Measurements from ENCODE around the gene MYLK3.
"Not testable (repeated sequence)": the region's sequence is repeated elsewhere in the genome, so short reads cannot be mapped to it uniquely, and the experiment has no call there.

The MYLK3 gene

DNA sequence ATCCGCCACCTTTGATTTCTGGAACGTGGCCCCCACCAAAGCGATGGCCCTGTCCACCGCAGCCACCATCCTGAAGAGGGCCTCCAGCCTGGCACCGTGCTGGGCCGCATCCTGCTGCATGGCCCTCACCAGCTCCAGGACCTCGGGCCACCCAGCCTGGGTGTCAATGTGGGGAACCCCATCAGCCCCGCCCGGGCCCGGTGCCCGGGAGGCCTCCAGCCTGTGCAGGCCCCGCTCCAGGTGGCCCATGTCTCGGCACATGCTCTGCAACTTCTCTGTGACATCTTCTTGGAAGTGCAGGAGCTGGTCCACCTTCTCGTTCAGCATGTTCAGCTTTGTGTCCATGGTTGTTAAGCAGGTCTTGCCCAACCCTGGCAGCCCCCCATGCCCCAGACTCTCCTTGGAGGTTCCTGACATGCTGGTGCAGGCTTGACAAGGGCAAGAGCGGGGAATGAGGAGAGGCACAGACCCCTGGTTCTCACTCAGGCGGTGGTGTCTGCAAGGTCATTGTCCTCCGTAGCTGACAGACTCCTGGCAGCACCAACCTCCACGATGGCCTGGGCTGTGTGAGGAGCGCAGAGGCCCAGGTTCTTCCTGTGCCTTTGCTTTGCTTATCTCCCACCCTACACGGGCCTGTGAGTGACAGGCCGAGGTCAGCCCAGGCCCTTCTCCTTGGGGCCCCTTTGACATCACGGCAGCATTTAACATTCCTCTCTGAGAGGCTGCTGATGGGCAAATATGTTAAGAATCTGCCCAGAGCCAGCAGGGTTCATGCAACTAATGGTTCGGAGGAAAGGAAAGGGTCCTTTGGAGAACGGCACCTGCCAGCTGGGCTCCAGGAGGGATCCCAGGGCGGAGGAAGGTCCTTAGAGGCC, at the start of gene MYLK3:
TSS of gene MYLK3 (minus strand) at position 568 of the 875 bp plus-strand sequence. CDS start at position 417, 151 bp downstream.
- DNase-seq = no peak

DNA sequence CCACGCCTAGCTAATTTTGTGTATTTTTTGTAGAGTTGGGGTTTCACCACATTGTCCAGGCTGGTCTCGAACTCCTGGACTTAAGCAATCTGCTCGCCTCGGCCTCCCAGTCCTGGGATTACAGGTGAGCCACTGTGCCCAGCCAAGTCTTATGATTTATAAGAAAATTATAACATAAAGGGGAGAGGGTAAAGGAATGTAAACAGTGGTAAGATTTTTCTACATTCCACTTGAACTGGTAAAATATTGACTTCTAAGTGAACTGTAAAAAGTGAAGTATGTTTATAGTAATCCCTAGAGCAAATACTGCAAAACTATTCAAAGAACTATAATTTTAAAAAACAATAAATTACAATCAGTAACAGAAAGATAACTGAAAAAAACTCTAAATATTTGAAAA, 49.4 kb upstream of the MYLK3 start:
- DNase-seq = no peak

GRCh38 chr16:46796764-46797269, 48.7 kb upstream of the MYLK3 start:
- DNase-seq = no peak

- DNase-seq = no peak
Observed at GRCh38 chr16:46793841-46794240, 45.7 kb upstream of the MYLK3 start.

GRCh38 chr16:46790599-46791270, 42.6 kb upstream of the MYLK3 start:
- no peak for DNase-seq

DNA sequence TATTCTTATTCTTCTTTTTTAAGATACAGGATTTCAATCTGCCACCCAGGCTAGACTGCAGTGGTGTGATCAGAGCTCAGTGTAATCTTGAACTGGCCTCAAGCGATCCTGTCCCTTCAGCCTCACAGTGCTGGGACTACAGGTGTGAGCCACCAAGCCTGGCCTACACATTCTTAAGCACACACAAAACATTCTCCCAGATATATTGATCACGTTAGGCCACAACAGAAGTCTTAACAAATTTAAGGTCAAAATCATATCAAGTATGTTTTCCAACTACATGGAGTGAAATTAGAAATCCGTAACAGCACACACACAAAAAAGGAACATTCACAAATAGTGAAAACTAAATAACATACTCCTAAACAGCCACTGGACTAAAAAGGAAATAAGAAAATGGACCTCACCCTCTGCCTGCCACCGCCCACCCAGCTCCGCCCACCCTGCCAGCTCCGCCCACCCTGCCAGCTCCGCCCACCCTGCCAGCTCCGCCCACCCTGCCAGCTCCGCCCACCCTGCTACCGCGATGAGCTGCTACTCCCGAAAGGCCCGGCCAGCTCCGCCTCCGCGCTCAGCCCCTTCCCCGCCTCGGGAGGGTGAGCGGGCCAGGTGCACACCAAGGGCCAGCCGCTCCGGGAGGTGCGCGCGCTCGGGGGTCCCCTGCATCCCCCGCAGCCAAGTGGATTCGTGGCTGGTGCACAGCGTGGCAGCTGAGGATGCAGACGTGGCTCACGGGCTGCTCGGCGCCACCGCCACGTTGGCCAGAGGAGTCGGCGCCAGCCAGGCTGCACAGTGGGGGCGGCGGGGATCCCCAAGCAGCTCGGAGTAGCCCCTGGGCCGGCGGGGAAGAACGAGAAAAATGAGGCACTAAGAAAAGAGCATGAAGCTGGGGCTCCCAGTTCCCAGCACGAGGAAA, 41.6 kb upstream of the MYLK3 start:
- DNase-seq = peak; percentile 82

GRCh38 chr16:46788891-46789474, 40.8 kb upstream of the MYLK3 start:
- DNase-seq = no peak

GRCh38 chr16:46787909-46788308, 39.8 kb upstream of the MYLK3 start:
- no peak for DNase-seq

DNA sequence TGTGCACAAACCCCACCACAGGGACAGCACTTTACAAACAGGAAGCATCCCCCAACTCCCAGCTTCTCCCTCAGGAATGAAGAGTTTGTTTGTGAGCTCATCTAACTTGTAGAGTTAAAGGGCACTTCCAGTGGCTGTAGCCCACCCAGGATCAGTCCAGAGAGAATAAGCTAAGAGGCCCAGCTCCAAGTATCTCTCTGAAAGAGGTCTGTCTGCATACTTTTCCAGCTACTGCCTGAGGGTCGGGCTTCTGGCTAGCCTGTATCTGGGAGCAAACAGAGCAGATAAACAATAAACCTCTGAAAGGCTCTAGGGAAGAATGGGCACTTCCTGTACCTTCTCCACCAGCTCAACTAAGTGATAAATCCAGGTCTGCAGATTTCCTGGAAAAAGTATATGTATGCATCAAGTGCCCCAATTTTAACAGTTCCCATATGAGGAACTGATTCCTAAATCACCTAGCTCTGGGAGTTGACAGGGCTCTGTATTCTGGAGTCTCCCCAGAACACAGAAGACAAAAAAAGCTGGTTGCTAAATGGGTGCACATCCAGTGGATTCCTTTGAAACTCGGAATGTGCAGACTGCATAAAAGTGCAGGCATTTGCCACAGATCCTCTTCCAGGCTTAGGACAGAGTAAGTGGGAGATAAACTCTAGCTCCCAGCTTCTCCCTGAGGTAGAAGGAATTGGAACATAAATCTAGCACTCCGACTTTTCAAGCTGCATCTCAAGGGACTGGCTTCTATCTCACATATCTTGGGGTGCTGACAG, 37.1 kb upstream of the MYLK3 start:
- DNase-seq = no peak

GRCh38 chr16:46784569-46784968, 36.4 kb upstream of the MYLK3 start:
- DNase-seq = not testable (repeated sequence)

DNA sequence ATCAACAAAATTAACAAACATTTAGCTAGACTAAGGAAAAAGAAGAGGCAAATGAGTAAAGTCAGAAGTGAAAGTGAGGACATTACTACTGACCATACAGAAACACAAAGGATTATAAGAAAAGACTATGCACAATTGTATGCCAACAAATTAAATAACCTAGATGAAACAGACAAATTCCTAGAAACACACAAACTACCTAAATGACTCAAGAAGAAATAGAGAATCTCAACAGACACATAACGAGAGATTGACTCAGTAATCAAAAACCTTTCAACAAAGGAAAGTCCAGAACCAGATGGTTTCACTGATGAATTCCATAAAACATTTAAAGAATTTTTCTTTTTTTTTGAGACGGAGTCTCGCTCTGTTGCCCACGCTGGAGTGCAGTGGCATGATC, 35.7 kb upstream of the MYLK3 start:
- DNase-seq = no peak

- DNase-seq = no peak
Observed at GRCh38 chr16:46782320-46782719, 34.2 kb upstream of the MYLK3 start.

DNA sequence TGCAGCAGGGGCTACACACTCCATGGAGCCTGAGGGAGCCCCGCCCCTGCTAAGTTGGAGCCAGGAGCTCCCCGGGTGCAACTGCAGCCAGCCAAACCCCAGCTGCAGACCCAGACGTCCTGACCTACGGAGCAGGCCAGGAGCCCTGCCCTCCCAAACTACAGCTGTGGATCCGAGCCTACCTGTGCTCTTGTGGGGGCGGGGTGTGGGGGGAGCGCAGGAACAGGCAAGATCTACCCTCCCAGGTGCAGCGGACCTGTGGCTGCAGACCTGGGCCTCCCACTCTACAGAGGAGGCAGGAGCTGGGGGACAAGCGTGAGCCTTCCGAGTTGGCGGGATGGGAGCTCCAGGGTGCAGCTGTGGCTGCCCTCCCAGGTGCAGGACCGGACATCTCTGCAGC, 29.7 kb upstream of the MYLK3 start:
- DNase-seq = no peak

DNA sequence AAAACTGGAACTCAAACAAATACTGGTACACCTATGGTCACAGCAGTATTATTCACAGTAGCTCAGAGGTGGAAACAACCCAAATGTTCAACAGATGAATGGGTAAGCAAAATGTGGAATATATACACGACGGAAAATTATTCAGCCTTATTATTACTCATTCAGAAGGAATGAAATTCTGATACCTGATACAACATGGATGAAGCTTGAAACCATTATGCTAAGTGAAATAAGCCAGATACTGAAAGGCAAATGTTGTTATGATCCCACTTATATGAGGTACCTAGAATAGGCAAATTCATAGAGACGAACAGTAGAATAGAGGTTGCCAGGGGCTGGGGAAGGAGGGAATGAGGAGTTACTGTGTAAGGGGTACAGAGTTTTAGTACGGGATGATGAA, 27.1 kb upstream of the MYLK3 start:
- no peak for DNase-seq

- no peak for DNase-seq
Observed at GRCh38 chr16:46774743-46775177, 26.6 kb upstream of the MYLK3 start.

DNA sequence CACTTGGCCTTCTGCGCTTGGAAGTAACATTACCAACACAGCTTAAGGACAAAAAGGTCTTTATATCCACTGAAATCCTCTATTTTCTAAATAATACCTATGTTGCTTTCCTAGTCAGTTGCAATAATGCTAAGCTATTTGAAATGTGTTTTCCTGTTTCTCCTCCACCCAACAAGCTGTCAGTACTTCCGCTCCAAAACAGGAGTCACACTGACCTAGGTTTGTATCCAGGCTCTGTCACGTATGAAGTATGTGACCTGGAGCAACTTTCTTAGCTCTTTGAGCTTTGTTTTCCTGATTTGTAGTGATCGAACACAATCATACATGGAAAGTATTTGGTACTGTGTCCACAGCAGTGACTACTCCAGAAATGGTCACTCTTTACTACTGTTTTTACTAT, 24.3 kb upstream of the MYLK3 start:
- DNase-seq = no peak

- no peak for DNase-seq
Observed at GRCh38 chr16:46768809-46769208, 20.7 kb upstream of the MYLK3 start.

GRCh38 chr16:46765050-46765449, 16.9 kb upstream of the MYLK3 start:
- no peak for DNase-seq

DNA sequence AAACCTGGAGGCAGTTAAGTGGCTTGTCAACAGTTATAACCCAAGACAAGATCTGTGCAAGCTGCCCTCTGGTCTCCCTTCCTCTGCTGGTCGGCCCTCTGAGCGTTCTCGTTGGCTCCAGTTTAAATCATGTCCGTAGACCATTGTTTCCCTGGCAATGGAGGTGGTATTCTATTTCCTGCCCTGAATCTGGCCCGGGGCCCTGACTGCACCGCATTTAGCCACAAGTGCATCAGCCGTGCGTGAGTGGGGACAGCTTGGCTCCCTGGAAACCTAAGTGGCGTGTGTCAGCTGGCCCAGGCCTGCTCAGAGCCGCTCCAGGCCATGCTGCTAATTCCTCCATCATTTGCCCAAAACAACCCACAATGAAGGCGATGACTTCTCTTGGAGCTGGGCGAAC, 15.0 kb upstream of the MYLK3 start:
- no peak for DNase-seq

DNA sequence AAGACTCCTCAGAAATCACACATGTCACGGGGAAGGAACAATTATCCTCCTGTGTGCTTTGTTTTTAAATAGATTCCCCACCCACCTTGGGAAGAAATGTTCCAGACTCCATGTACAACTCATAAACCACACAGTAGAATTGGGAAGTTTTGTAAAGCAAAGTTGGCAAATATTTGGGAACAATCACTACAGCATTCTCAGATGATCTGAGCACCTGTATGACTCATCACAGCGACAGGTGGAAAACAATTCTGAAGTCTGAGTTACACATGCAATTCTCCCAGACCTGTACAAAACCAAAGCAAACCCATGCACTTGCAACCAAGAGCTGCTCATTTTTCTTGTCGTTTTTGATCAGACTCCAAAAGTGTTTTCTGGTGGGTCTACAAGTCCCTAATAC, 14.4 kb upstream of the MYLK3 start:
- DNase-seq = no peak

- DNase-seq = no peak
Observed at GRCh38 chr16:46759309-46759708, 11.2 kb upstream of the MYLK3 start.

Measured in CD4-positive, alpha-beta T cell treated with Interleukin-6 for 4 hours (primary cell).